Measurements from ENCODE around the gene AKR1E2.

GRCh38 chr10:4846775-4847174 is 20.8 kb downstream of the AKR1E2 start:
- TF ChIP-seq BHLHE40 (IDR thresholded peaks at IDR 0.05; ENCODE audit: borderline replicate concordance), result no peak
- TF ChIP-seq TARDBP (IDR thresholded peaks at IDR 0.05), result no peak

All from HEK293T (cell line).